NOMO-1 (cell line): ENCODE data around the gene CD81.

Source experiments
- DNase-seq, 2 experiments: peaks; one replicate each; lab custom pipeline; 2025; ENCODE audit not compliant: unreplicated experiment in 2 of 2; lab: John Stamatoyannopoulos, UW

Gene CD81

GRCh38 chr11:2417856-2418692, 41.0 kb downstream of the CD81 start:
- no peak for DNase-seq

DNA sequence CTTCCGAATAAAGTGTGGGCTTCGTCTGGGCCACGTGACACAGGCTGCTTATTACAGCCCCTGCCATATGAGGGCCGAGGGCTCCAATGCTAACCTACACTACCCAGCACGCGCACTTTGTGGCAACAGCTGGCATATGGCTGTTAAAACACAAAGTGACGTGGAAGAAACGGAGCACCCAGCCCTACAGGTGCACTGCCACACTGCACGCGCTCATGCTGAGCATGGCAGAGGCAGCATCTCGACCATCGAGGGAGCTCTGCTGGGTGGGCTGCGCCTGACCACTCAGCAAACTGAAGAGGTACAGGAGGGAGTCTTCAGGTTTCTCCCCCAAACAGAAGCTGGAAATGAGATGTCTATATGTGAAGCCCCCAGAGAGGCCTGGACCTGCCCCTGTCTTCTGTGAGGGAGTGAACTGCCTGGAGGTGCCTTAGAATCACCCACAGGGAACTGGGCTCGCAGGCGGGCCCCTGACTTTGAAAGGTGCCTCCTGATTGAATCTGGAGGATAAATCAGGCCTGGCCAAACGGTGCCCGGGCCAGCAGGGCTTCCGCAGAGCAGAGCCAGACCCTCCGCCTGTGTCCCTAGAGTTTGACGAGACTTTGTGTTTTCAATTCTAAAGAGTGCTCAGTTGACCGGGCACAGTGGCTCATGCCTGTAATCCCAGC, 41.7 kb downstream of the CD81 start:
- DNase-seq, result no peak

GRCh38 chr11:2419638-2420501, 42.8 kb downstream of the CD81 start:
- DNase-seq, result peak; percentile 72 to 78

GRCh38 chr11:2420502-2421225, 43.6 kb downstream of the CD81 start:
- peak; percentile 59 to 78 for DNase-seq

DNA sequence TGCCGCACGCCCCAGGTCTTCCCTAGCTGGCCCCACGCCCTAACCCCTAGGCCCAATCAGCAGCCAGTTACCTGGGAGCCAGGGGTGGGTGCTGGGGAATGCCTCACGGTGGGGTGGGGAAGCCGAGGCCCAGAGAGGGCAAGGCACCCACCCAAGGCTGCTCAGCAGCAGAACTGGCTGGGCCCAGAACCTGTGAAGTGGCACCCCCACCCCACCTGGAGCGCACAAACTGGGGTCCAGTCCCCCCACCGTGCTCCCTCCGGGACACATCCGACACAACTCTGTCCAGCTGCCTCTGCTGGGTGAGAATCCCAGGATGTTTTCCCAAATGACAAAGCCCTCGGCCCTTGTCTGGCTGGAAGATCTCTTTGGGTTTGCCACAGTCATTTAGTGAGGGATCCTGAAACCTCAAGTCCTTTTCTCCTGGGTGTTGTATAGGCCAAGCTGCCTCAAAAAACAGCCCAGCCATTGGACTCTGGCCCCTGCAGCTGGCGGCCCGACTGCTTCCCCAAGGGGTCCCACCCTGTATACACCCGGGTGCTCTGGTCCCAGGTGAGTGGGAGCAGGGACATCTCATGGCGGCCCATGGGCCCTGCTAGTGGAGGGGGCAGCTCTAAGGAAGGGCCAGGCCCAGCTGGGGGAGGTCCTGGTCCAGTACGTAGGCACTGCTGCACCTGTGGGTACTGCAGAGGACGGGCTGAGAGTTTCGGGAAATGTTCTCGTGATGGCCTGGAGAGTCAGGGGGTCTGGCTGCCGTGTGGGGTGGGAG, 44.3 kb downstream of the CD81 start:
- no peak for DNase-seq

- no peak for DNase-seq
Observed at GRCh38 chr11:2421996-2422395, 44.9 kb downstream of the CD81 start.

GRCh38 chr11:2422461-2423156, 45.5 kb downstream of the CD81 start:
- no peak for DNase-seq

GRCh38 chr11:2423157-2424025, 46.3 kb downstream of the CD81 start:
- DNase-seq, result no peak

- no peak for DNase-seq
Observed at GRCh38 chr11:2424811-2425495, 47.8 kb downstream of the CD81 start.

GRCh38 chr11:2425506-2425905, 48.4 kb downstream of the CD81 start:
- no peak for DNase-seq

GRCh38 chr11:2426221-2426620, 49.1 kb downstream of the CD81 start:
- no peak for DNase-seq

GRCh38 chr11:2426826-2427521, 49.9 kb downstream of the CD81 start:
- no peak for DNase-seq

DNA sequence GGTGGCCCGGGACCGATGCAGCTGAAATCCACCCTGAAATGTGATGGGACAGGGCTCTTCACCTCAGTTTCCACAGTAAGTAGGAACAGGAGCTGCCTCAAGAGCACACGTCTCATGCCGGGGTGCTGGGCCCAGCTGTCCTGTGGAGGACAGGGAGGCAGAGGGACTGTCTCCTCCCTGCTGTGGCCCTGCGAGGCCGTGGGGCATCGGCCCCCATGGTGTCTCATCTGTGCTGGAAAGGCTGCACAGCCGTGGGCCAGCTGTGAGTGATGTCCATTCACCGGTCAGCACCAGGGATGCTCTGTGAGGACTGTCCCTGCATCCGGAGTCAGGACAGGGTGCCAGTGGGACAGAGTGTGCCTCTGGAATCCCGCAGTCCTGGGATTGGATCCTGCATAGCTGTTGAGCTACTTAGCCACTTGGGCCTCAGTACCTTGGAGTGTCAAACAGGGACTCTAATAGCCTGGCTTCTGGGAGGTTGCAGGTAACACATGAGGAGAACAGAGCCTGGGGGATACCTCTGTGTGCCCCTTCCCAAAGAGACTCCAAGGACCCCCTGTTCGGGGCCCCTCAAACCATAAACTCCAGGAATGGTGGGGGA, 50.7 kb downstream of the CD81 start:
- DNase-seq, result no peak

- DNase-seq, result peak; percentile 44 to 67
Observed at GRCh38 chr11:2428322-2428795, 51.2 kb downstream of the CD81 start.

DNA sequence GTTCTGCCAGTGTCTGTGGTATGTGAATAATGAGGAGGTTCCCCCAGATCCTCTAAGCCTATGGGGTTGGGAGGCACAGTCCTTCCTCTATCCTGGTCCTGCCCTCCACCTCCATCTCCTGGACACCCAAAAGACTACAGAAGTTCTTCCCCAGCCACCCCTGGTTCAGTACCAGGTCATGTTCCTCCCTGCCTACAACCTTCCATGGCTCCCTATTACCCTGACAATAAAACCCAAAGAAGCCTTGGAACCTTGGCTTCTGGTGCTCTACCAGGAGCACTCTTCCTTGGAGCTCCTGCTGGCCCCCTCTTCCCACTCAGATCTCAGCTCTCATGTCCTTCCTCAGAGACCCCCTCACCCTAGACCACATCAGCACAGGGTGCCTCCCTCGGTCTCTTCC, 54.3 kb downstream of the CD81 start:
- DNase-seq, result no peak

DNA sequence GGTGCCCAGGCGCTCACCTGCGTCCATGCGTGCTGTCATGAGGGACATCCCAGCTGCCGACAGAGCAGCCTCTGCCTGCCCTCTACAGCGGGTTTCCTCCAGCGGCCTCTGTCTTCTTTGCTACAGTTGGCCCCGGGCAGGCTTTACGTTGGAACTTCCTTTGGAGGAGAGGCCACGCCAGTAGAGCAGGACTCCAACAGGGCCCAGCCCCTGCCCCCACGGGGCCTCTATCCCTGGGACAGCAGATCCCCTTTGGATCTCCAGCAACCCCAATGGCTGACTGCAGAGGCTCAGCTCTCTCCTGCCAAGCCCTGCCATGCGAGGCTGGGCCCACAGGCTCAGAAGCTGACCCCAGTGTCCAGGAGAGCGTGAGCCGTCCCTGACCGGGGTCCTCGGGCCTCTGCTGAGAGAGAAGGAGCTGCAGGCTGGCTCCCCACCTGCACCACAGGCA, 55.1 kb downstream of the CD81 start:
- no peak for DNase-seq
